GM19468 (cell line): ENCODE results near the gene LAMTOR4.

Experiments
- ATAC-seq: cut with Tn5 transposase; IDR thresholded peaks from one replicate; pipeline ENCODE4 v1.9.1; 2021; ENCODE audit warnings: mild to moderate bottlenecking, moderate library complexity, moderate number of reproducible peaks; ENCODE audit not compliant: unreplicated experiment; ENCODE audit errors: extremely low read depth

LAMTOR4 gene

DNA sequence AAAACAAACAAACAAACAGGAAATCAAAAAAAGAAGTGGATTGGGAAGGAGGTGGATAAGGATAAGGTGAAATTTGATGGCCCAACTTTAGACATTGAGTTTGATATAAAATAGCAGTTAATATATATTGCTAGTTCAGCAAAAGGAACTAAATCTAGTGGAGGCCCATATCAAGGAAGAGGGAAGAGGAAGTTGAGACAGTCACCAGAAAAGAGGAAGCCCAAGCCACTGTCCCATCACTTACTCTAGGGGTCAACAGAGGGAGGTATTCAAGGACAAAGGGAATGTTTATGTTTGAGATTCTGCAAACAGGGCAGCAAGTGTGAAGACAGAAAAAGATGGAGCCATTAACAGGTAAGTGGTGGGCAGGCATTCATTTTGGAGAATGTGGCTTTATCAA is 3.7 kb downstream of the LAMTOR4 start:
- no peak for ATAC-seq

- no peak for ATAC-seq
Measured at GRCh38 chr7:100152937-100153666, 4.4 kb downstream of the LAMTOR4 start.

DNA sequence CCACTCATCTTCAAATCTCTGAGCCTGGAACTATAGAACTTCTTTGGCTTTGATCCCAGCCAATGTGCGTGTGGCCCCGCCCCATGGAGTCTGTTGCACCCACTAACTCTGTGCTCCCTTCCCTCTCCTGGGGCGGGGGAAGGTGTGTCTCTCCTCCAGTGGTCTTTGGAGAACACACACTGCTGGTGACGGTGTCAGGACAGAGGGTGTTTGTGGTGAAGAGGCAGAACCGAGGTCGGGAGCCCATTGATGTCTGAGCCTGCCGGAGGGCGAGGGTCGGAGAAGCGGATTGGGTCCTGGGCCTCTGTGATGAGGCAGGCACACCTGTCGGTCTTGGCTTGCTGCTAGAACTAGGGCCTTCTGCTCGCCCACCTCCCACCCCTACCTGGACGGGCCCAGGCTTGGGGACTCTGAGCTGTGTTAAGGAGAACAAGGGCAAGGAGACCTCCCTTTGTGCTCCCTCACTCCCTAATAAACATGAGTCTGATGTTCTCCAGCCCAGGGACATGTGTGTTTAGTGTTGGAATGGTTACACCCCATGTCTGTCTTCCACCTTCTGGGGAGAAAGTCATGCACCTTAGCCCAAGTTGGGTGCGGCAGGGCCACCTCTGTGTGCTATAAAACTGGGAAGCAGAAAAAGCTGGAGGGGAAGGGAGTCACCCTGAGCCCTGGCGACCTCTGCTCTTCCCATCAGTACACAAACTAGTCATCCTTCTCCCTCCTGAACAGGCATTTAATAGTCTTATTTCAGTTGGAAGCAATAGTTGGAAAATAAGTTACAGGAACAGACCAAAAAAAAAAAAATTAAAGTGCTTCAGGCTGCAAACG is 5.2 kb downstream of the LAMTOR4 start:
- ATAC-seq: no peak

GRCh38 chr7:100154651-100155491 is 6.2 kb downstream of the LAMTOR4 start:
- ATAC-seq: no peak

GRCh38 chr7:100155553-100156317 is 7.0 kb downstream of the LAMTOR4 start:
- ATAC-seq: no peak

DNA sequence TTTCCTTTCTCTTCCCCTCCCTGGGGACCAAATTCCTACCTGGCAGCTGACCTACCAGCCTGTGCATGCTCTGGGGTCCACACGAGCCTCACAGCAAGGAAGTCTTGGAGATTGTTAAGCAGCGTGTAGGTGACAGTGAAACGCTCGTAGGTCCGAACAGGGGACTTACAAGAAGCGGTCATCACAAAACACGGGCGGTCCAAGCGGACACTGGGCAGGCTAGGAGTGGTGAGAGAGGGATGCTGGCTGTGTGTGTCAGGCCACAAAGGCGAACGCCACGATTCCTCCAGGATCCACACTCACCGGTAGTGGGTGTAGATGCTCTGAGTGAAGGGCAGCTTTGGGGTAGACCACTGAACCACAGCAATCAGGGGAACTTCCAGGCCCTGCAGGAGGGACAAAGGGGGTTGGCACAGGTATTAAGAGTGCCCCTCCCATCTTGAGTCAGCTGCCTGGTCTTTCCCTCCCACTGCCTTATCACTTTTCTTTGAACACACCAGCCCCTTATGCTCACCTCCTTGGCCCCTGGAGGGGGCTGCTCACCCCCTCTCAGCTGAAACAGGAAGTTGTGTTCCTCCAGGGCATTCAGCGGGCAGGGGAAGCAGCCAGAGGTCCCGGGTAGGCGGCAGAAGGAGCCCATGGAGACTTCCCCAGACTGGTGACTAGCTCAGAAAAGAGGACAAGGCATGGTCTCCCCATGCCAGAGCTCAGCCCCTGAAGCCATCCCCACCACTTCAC is 7.8 kb downstream of the LAMTOR4 start:
- no peak for ATAC-seq

GRCh38 chr7:100157069-100157333 is 8.3 kb downstream of the LAMTOR4 start:
- no peak for ATAC-seq

DNA sequence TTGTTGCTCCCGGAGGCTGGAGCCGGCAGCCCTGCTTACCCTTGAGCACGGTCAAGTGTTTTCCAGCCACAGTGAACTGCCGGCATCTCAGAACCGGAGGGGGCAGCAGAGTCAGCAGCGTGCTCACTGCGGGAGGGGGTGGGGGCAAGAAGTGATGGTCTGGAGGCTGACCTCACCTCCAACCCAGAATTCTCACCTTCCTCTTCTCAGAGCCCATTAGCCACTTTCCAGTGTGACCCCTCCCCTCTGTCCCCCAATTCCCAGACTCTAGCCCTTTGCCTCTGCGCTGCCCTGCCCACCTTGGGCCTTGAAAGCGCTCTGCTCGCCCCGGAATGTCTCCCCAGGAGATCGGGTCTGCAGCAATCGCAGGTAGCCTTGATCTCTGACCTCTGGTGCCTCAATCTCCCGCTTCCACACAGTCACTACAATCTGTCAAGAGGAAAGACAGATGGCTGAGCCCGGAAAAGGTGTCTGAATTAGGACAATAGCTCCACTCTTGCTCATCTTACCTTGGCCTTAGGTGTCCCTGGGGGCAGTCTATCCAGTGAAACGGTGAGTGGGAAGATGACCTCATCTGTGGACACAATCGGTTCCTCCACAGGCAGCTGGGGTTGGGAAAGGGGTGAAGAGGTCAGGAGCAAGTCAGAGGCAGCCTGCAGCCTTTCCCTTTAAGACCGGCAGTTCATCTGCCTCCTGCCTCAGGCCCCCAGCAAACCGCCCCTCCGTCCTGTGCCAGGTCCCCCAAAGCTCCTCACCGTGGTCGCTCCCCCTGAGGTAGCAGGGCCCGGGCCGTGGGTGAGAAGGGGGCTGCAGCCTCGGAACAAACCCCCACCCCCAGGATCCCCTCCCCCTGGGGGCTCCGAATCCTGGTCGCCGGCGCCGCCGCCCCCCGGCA is 8.9 kb downstream of the LAMTOR4 start:
- ATAC-seq: no peak

- peak; percentile 65 for ATAC-seq
Measured at GRCh38 chr7:100158229-100159098, 9.7 kb downstream of the LAMTOR4 start, which contains the start of gene TRAPPC14. TSS of gene TRAPPC14 (minus strand) at chr7:100158723. CDS start at chr7:100158499, 224 bp downstream.

DNA sequence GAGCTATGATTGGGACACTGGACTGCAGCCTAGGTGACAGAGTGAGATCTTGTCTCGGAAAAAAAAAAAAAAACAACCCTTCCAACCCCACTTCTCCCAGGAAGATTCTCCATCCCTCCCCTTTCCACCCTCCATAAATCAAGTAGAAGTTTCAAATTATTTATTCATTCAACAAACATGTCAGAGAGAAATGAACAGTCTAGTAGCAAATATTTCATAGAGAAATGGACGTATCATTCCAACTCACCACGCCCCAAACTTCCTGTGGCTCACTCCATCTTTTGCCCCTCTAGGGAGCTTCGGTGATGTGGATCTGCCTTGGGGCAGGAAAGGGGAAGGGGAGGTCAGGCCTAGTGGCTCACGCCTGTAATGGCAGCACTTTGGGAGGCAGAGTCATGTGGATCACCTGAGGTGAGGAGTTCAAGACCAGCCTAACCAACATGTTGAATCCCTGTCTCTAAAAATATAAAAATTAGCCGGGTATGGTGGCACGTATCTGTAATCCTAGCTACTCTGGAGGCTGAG is 10.4 kb downstream of the LAMTOR4 start:
- no peak for ATAC-seq

DNA sequence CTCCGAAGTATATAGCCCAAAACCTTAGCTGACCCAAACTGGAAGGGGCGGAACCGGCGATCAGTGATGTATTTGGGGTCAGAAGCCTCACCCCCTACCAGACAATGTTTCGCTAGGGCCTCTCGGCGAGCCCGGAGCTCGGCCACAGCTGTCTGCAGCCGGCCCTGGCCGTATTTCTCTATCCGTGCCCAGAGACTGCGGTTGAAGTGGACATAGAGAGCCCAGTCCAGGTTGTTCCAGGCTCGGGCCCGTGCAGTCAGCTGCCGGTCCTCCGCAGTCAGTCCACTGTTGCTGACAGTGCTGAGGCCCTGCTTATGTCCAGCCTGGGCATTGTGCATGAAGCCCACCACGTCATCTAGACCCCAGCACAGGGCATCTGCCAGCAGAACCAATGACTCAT is 11.3 kb downstream of the LAMTOR4 start:
- no peak for ATAC-seq

GRCh38 chr7:100163006-100163531 is 14.4 kb downstream of the LAMTOR4 start:
- no peak for ATAC-seq

- ATAC-seq: no peak
Measured at GRCh38 chr7:100163871-100164270, 15.2 kb downstream of the LAMTOR4 start.

DNA sequence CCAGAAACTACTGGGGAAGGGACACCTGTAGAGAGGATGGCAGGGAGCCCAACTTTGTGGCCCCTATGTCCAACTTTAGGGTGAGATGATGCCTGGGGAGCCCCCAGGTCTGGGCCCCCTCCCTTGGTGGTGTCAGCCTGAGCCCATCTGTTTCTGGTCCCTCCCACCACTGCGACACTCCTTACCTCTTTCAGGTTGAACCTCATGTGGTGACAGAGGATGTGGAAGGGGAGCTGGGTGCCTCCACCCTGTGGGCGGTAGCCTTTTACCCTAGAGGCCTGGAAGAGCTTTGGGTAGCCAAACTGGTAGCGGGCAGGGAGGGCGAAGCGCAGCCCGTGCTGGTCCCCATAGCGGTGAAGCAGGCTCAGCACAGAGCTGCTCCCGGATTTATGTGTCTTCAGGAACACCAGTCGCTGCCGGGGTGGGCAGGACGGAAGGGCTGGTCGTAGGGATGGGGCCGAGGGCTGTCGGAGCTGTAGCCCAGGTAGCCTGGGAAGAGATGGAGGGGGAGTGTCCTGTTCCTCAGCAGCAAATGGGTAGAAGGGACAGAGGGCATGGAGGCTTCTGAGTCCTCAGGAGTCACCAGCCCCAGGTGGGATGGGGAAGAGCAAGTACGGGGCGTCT is 17.7 kb downstream of the LAMTOR4 start:
- no peak for ATAC-seq

DNA sequence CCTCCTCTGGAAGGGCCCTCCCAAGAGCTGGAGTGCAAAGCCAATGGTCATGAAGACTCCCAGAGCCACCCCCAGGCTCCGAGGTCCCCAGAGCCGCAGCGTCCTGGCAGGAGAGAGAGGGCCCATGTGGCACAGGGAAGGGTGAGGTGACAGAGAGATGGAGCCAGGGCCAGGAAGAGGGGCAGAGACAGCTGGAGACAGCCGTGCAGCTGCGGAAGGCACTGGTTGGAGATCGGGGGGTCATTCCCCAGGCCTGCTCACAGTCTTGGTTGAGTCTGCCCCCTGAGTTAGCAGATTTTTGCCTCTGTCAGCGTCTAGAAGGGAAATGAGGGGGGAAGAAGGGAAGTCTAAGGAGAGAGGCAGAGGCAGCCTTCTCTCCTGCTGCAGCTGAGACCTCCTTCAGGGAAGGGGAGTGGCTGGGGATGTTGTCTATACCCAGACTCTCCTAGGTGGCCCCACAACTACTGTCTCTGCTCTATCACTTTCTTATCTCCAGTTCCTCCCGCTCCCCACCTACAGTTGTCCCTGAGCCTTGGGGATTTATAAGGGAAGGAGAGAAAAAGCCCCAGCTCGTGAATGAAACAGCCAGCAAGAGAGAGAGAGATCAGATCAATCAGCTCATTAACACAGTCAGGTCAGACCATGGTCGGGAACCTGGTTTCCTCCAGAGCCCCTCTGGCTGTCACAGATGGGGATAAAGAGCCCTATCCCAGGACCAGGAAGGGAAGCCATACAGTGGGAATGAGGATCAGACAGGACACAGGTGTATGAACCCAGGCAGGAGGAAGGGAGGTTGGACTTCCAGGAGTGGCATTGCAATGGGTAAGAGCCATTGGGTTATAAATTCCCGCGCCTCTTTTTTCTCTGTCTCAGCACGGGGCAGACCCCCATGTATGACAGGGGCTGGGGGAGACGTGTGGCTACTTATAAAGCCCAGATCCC is 18.5 kb downstream of the LAMTOR4 start:
- ATAC-seq: no peak

DNA sequence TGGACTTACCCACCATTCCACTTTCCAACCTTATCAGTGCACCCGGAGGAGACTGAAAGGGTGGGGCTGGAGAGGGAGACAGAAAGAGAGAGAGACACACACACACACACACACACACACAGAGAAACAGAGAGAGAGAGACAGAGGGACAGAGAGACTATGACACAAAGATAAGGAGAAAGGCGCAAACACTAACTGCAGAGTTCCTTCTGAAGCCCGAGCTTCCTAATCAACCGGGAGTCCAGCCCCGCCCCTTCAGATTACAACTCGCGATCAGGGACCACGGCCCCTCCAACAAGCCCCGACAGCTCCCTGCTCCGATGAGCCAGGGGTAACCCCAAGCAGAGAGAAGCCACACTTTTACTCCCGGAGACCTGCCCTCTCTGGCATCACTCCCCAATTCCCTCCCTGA is 19.2 kb downstream of the LAMTOR4 start:
- no peak for ATAC-seq
